ENCODE data around the gene IRS1. TPM values are rescaled to one million over a fixed set of nuclear protein-coding genes. Genes with fewer than 3 reads are reported as not detected.
A peak's percentile ranks its signal among the peaks of the same experiment; 100 is the strongest.

The IRS1 gene
- total RNA-seq, 1 donor, result 29.7 TPM

- no peak for TF ChIP-seq CTCF (IDR thresholded peaks at IDR 0.05; ENCODE audit: insufficient read depth, low read length)
- no peak overlapping the region for H3K4me3 ChIP-seq (ENCODE audit: low read depth, low read length)
- DNase-seq (ENCODE audit: low read depth), result no peak
Measured at GRCh38 chr2:226754821-226755604, 44.6 kb downstream of the IRS1 start.

- DNase-seq (ENCODE audit: low read depth), result no peak
- H3K4me3 ChIP-seq (ENCODE audit: low read depth, low read length), result no peak overlapping the region
- no peak for TF ChIP-seq CTCF (IDR thresholded peaks at IDR 0.05; ENCODE audit: insufficient read depth, low read length)
Measured at GRCh38 chr2:226752887-226753286, 46.7 kb downstream of the IRS1 start.

- no peak overlapping the region for H3K4me3 ChIP-seq (ENCODE audit: low read depth, low read length)
- no peak for DNase-seq (ENCODE audit: low read depth)
- no peak for TF ChIP-seq CTCF (IDR thresholded peaks at IDR 0.05; ENCODE audit: insufficient read depth, low read length)
Measured at GRCh38 chr2:226747288-226747687, 52.3 kb downstream of the IRS1 start.

- DNase-seq (ENCODE audit: low read depth), result no peak
- no peak overlapping the region for H3K4me3 ChIP-seq (ENCODE audit: low read depth, low read length)
- no peak for TF ChIP-seq CTCF (IDR thresholded peaks at IDR 0.05; ENCODE audit: insufficient read depth, low read length)
Measured at GRCh38 chr2:226746196-226746800, 53.3 kb downstream of the IRS1 start.

GRCh38 chr2:226743915-226744314 is 55.7 kb downstream of the IRS1 start:
- TF ChIP-seq CTCF (IDR thresholded peaks at IDR 0.05; ENCODE audit: insufficient read depth, low read length), result no peak
- no peak for DNase-seq (ENCODE audit: low read depth)
- no peak overlapping the region for H3K4me3 ChIP-seq (ENCODE audit: low read depth, low read length)

GRCh38 chr2:226742347-226742746 is 57.3 kb downstream of the IRS1 start:
- peak; percentile 79 for DNase-seq (ENCODE audit: low read depth)

More at GRCh38 chr2:226742347-226742746, 57.3 kb downstream of the IRS1 start:
- no peak overlapping the region for H3K4me3 ChIP-seq (ENCODE audit: low read depth, low read length)
- no peak for TF ChIP-seq CTCF (IDR thresholded peaks at IDR 0.05; ENCODE audit: insufficient read depth, low read length)

Data from fibroblast of the aortic adventitia (primary cell).